Memory B cell (primary cell): ENCODE data around the gene REC114.
"Not testable (repeated sequence)": the region's sequence is repeated elsewhere in the genome, so short reads cannot be mapped to it uniquely, and the experiment has no call there.

Experiments used
- ATAC-seq: fragments of 150-1000 bp; cut with Tn5 transposase; 2 replicates; pipeline ENCODE4 v1.10.0; 2021; ENCODE audit warnings: low read depth, mild to moderate bottlenecking, moderate library complexity
- DNase-seq, 2 donors: peaks; one replicate each; pipeline ENCODE4 v3.0.0; 2022; ENCODE audit warnings: low spot score in 2 of 2
- H3K27ac Mint-ChIP-seq: one replicate; pipeline ENCODE4 v1.8.0; 2022; ENCODE audit warnings: mild to moderate bottlenecking, moderate library complexity, mixed read lengths
- H3K27me3 Mint-ChIP-seq: one replicate; pipeline ENCODE4 v1.8.0; 2022; ENCODE audit warnings: mixed read lengths
- H3K36me3 Mint-ChIP-seq: one replicate; pipeline ENCODE4 v1.8.0; 2022; ENCODE audit warnings: mild to moderate bottlenecking, mixed read lengths
- H3K4me1 Mint-ChIP-seq: one replicate; pipeline ENCODE4 v1.8.0; 2022; ENCODE audit warnings: mixed read lengths
- H3K4me3 Mint-ChIP-seq: one replicate; pipeline ENCODE4 v1.8.0; 2022; ENCODE audit warnings: mild to moderate bottlenecking, moderate library complexity, mixed read lengths
- H3K9me3 Mint-ChIP-seq: one replicate; pipeline ENCODE4 v1.8.0; 2022; ENCODE audit warnings: mixed read lengths

The REC114 gene

GRCh38 chr15:73442968-73443367, at the start of gene REC114:
Gene REC114, plus strand, starts transcription at chr15:73443164. Its CDS starts 22 bp downstream, at chr15:73443186.
- no peaks in the 10 kb centered on the region for H3K4me1 Mint-ChIP-seq
- no peak within 1 kb of the TSS for H3K4me3 Mint-ChIP-seq
- no peak within 1 kb of the TSS for H3K27ac Mint-ChIP-seq
- H3K9me3 Mint-ChIP-seq, result no peaks in the 10 kb centered on the region
- H3K27me3 Mint-ChIP-seq, result peaks cover 22% of the 10 kb centered on the region
- no peak for ATAC-seq
- DNase-seq, result no peak
- no peaks in the 10 kb centered on the region for H3K36me3 Mint-ChIP-seq

GRCh38 chr15:73393336-73393735, 49.6 kb upstream of the REC114 start:
- Mint-ChIP-seq H3K36me3 (no peaks in the 10 kb centered on the region), H3K27ac (no peak overlapping the region), H3K27me3 (peaks cover 11% of the 10 kb centered on the region), H3K4me3 (no peak overlapping the region), H3K9me3 (peaks cover 2% of the 10 kb centered on the region), H3K4me1 (peaks cover 2% of the 10 kb centered on the region)
- DNase-seq (no peak), ATAC-seq (no peak)

DNA sequence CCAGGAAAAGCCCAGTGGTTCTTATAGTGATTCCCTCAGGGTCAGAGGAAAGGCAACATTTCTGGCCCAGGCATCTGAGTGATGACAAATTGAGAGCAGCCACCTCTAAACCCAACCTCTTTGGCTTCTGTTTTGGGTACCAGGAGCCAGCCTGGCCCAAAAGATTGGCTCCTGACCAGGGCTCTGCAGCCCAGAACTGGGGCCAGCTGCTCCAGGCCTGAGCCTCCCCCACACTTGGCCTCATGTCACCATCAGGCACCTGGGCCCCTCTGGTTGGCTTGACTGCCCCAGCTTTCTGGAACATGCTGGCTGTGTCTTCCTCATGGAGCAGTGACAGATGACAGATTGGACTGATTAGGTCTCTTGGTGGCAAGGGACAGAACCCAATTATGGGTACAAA, 48.2 kb upstream of the REC114 start:
- Mint-ChIP-seq H3K27me3 (peaks cover 15% of the 10 kb centered on the region), H3K36me3 (no peaks in the 10 kb centered on the region), H3K4me3 (no peak overlapping the region), H3K9me3 (peaks cover 2% of the 10 kb centered on the region), H3K27ac (no peak overlapping the region), H3K4me1 (peaks cover 2% of the 10 kb centered on the region)
- no peak for ATAC-seq
- DNase-seq, result no peak

DNA sequence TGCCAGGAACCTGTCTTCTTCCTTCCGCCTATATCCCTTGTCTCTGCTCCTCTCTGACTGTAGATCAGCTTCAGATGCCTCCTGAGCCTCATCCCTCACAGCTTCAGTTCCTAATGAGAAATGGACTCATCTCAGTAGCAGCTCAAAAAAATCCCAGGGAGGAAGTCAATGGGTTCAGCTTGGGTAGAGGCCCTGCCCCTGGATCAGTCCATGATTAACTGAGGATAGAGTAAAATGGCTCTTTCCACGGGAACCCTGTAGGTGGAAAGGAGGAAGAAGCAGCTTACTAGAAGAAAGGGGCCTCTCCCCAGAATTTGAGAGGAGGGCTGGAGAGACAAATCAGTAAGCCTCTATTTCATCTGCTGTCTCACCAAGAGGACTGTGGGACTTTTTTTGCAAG, 47.3 kb upstream of the REC114 start:
- Mint-ChIP-seq H3K4me1 (peaks cover 2% of the 10 kb centered on the region), H3K36me3 (no peaks in the 10 kb centered on the region), H3K27ac (no peak overlapping the region), H3K4me3 (no peak overlapping the region), H3K9me3 (peaks cover 2% of the 10 kb centered on the region), H3K27me3 (peaks cover 11% of the 10 kb centered on the region)
- ATAC-seq, result no peak
- no peak for DNase-seq

GRCh38 chr15:73397461-73397860, 45.5 kb upstream of the REC114 start:
- Mint-ChIP-seq H3K4me3 (no peak overlapping the region), H3K36me3 (no peaks in the 10 kb centered on the region), H3K27ac (no peak overlapping the region), H3K9me3 (no peaks in the 10 kb centered on the region), H3K27me3 (peaks cover 7% of the 10 kb centered on the region), H3K4me1 (no peaks in the 10 kb centered on the region)
- ATAC-seq (no peak), DNase-seq (no peak)

DNA sequence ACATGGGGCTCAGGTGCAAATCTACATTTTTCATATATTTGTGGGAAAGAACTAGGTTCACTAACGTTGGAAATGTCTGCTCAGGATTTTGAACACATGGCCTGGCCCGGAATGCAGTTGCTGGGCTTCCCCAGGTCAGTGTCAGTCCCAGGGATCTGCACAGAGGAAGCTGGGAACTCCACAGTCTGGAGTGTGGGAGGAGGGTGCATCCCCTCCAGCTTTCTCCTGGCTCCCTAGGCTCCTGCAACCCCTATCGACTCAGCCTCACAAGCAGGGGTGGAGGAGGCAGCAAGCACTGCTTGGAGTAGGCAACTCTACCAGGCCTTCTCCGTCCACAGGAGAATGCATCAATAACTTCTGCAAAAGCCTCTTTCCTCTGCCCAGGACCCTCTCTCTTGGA, 44.1 kb upstream of the REC114 start:
- ATAC-seq (no peak), DNase-seq (no peak)
- Mint-ChIP-seq H3K36me3 (no peaks in the 10 kb centered on the region), H3K4me3 (no peak overlapping the region), H3K9me3 (no peaks in the 10 kb centered on the region), H3K27me3 (peaks cover 6% of the 10 kb centered on the region), H3K4me1 (no peaks in the 10 kb centered on the region), H3K27ac (no peak overlapping the region)

GRCh38 chr15:73400222-73400621, 42.7 kb upstream of the REC114 start:
- H3K4me1 Mint-ChIP-seq, H3K9me3 Mint-ChIP-seq, H3K4me3 Mint-ChIP-seq, DNase-seq, H3K36me3 Mint-ChIP-seq, H3K27me3 Mint-ChIP-seq, H3K27ac Mint-ChIP-seq, ATAC-seq: not testable (repeated sequence)

DNA sequence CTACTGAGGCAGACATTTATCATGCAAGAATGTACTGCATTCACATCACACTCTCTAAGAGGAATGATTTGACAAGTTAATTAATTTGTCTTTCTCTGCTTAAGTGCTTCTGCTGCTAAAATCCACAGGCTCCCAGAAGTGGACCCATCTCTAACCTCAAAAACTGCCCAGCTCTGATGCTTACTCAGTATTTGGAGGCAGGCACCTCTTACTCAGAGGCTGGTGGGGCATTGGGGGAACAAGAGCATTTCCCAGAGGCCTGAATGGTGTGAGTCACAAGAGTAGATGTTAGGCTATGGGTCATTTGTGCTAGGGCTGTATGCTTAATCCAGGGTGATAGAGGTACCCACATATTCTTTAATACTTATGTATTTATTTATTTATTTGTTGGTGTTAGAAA, 39.8 kb upstream of the REC114 start:
- H3K4me1 Mint-ChIP-seq, result no peaks in the 10 kb centered on the region
- no peaks in the 10 kb centered on the region for H3K36me3 Mint-ChIP-seq
- DNase-seq (no peak), ATAC-seq (no peak)
- H3K4me3 Mint-ChIP-seq, result no peak overlapping the region
- no peaks in the 10 kb centered on the region for H3K9me3 Mint-ChIP-seq
- no peak overlapping the region for H3K27ac Mint-ChIP-seq
- H3K27me3 Mint-ChIP-seq, result peaks cover 6% of the 10 kb centered on the region

GRCh38 chr15:73414876-73415275, 28.1 kb upstream of the REC114 start:
- ATAC-seq, result no peak

DNA sequence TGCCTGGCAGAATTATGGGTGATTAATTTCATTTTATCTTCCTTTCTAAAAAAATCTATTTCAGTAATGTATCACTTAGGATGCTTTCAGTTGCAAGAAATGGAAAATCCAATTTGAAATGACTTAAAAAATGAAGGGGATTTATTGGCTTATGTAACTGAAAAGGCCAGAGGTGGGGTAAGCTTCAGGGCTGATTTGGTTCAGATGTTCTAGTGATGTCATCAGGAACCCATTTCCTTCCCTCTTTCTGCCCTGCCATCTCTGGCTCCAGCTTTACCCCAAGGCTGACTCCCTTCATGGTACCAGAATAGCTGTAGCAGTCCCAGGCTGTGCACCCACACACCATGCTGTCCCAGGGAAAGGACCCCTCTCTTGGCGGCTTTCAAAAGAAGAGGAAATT, 18.5 kb upstream of the REC114 start:
- ATAC-seq, result no peak
- H3K36me3 Mint-ChIP-seq, result no peaks in the 10 kb centered on the region

More at GRCh38 chr15:73414876-73415275, 28.1 kb upstream of the REC114 start:
- no peak overlapping the region for H3K27ac Mint-ChIP-seq
- no peaks in the 10 kb centered on the region for H3K36me3 Mint-ChIP-seq
- H3K9me3 Mint-ChIP-seq, result no peaks in the 10 kb centered on the region
- H3K27me3 Mint-ChIP-seq, result peaks cover 5% of the 10 kb centered on the region
- no peak for DNase-seq
- H3K4me3 Mint-ChIP-seq, result no peak overlapping the region
- H3K4me1 Mint-ChIP-seq, result no peaks in the 10 kb centered on the region

DNA sequence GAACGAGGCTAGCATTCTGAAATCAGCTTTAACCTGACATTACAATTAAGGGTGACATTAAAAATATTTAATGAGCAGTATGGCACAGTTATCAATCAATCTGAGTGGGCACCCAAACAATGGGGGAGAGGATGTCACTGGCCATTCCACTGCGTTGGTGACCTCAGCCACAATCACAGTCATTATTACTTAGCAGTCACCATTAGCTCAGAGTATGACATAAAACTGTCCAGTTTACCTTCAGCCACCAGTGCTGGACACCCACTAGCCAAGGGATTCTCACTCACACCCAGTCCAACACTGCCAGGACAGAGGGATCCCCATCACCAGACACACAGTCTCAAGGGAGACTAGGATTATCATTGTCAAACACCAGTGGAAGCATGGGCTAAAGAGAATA, 17.5 kb upstream of the REC114 start:
- H3K27ac Mint-ChIP-seq, result no peak overlapping the region
- peaks cover 11% of the 10 kb centered on the region for H3K27me3 Mint-ChIP-seq
- no peak overlapping the region for H3K4me3 Mint-ChIP-seq
- DNase-seq (no peak), ATAC-seq (no peak)
- no peaks in the 10 kb centered on the region for H3K4me1 Mint-ChIP-seq
- no peaks in the 10 kb centered on the region for H3K36me3 Mint-ChIP-seq
- peaks cover 4% of the 10 kb centered on the region for H3K9me3 Mint-ChIP-seq

More for the DNA sequence above, 18.5 kb upstream of the REC114 start:
- H3K27ac Mint-ChIP-seq, result no peak overlapping the region
- H3K27me3 Mint-ChIP-seq, result peaks cover 11% of the 10 kb centered on the region
- no peaks in the 10 kb centered on the region for H3K4me1 Mint-ChIP-seq
- H3K9me3 Mint-ChIP-seq, result peaks cover 4% of the 10 kb centered on the region
- H3K4me3 Mint-ChIP-seq, result no peak overlapping the region
- DNase-seq, result no peak

GRCh38 chr15:73426323-73426994, 16.5 kb upstream of the REC114 start:
- H3K4me3 Mint-ChIP-seq, result no peak overlapping the region
- H3K36me3 Mint-ChIP-seq, result no peaks in the 10 kb centered on the region
- DNase-seq, result no peak
- no peak for ATAC-seq
- H3K9me3 Mint-ChIP-seq, result peaks cover 3% of the 10 kb centered on the region
- peaks cover 10% of the 10 kb centered on the region for H3K27me3 Mint-ChIP-seq
- no peaks in the 10 kb centered on the region for H3K4me1 Mint-ChIP-seq
- no peak overlapping the region for H3K27ac Mint-ChIP-seq

DNA sequence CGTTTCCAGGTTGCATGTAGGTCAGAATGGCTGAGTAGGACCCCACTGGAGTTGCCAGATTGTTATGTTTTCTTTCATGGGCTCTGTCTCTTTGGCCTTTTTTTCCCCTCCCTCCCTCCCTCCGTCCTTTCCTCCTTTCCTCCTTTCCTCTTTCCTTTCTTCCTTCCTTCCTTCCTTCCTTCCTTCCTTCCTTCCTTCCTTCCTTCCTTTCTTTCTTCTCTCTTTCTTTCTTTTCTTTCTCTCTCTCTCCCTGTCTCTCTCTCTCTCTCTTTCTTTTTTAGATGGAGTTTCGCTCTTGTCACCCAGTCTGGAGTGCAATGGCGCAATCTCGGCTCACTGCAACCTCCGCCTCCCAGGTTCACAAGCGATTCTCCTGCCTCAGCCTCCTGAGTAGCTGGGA, 11.6 kb upstream of the REC114 start:
- peaks cover 10% of the 10 kb centered on the region for H3K27me3 Mint-ChIP-seq
- H3K4me3 Mint-ChIP-seq, ATAC-seq, H3K9me3 Mint-ChIP-seq, H3K36me3 Mint-ChIP-seq, H3K27ac Mint-ChIP-seq, DNase-seq, H3K4me1 Mint-ChIP-seq: not testable (repeated sequence)

- peaks cover 10% of the 10 kb centered on the region for H3K27me3 Mint-ChIP-seq
- ATAC-seq (no peak), DNase-seq (no peak)
- H3K36me3 Mint-ChIP-seq, result no peaks in the 10 kb centered on the region
- H3K4me3 Mint-ChIP-seq, result no peak overlapping the region
- H3K9me3 Mint-ChIP-seq, result peaks cover 3% of the 10 kb centered on the region
- no peaks in the 10 kb centered on the region for H3K4me1 Mint-ChIP-seq
- no peak overlapping the region for H3K27ac Mint-ChIP-seq
Measured at GRCh38 chr15:73433873-73434272, 9.1 kb upstream of the REC114 start.

DNA sequence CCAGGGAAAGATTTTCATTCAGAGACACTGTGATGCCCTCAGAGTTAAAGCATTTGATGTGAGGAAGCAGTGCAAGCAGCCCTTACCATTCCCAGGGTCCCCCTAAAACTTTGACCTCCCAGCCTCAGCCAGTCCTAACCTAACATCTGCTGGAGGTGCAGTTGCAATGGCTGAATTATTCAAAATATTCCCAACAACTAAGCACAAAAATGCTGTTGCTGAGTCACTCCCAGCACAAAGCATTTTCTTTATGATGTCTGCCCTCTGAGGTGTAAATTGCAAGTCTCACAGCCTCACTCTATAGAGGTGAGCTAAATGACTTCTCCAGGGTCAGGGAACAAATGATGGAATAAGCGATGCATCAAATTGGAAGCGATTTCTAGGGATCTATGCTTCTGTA, 6.4 kb upstream of the REC114 start:
- Mint-ChIP-seq H3K27ac (no peak overlapping the region), H3K36me3 (no peaks in the 10 kb centered on the region), H3K4me3 (no peak overlapping the region), H3K9me3 (peaks cover 2% of the 10 kb centered on the region), H3K4me1 (no peaks in the 10 kb centered on the region), H3K27me3 (peaks cover 13% of the 10 kb centered on the region)
- ATAC-seq (no peak), DNase-seq (no peak)
